Trophoblast cell (in vitro differentiated cells and primary cell): ENCODE measurements around the gene MEOX1.

Source experiments
- DNase-seq, 2 donors: peaks; one replicate each; pipeline ENCODE4 v3.0.0-alpha.2; 2016
- H2AFZ ChIP-seq: 2 replicates; pipeline ENCODE4 v1.6.1; 2013; ENCODE audit warnings: low read length, moderate library complexity, mild to moderate bottlenecking; ENCODE audit not compliant: insufficient read depth, poor library complexity
- H2AK5ac ChIP-seq: 2 replicates; pipeline ENCODE4 v1.6.1; 2013; ENCODE audit warnings: mild to moderate bottlenecking, low read length
- H2BK120ac ChIP-seq: 2 replicates; pipeline ENCODE4 v1.6.1; 2013; ENCODE audit warnings: low read length, mild to moderate bottlenecking, moderate library complexity; ENCODE audit not compliant: insufficient read depth, poor library complexity
- H2BK12ac ChIP-seq: 2 replicates; pipeline ENCODE4 v1.6.1; 2013; ENCODE audit warnings: mild to moderate bottlenecking, low read length, moderate library complexity
- H2BK5ac ChIP-seq: 2 replicates; pipeline ENCODE4 v1.6.1; 2013; ENCODE audit warnings: low read length, low read depth, moderate library complexity, mild to moderate bottlenecking; ENCODE audit not compliant: poor library complexity
- H3K14ac ChIP-seq: 2 replicates; pipeline ENCODE4 v1.6.1; 2013; ENCODE audit warnings: mild to moderate bottlenecking, low read length
- H3K18ac ChIP-seq: 2 replicates; pipeline ENCODE4 v1.6.1; 2013; ENCODE audit warnings: mild to moderate bottlenecking, low read length
- H3K23ac ChIP-seq: 2 replicates; pipeline ENCODE4 v1.6.1; 2013; ENCODE audit warnings: low read length
- H3K27ac ChIP-seq: 2 replicates; pipeline ENCODE4 v1.5.1; 2013; ENCODE audit warnings: low read depth, mild to moderate bottlenecking, inconsistent platforms, low read length, moderate library complexity
- H3K27me3 ChIP-seq: 2 replicates; pipeline ENCODE4 v1.6.1; 2013; ENCODE audit warnings: inconsistent platforms, mild to moderate bottlenecking, low read length, moderate library complexity; ENCODE audit not compliant: insufficient read depth
- H3K36me3 ChIP-seq, 2 experiments: 1 replicate in 1 of 2; 2 replicates in 1 of 2; pipeline ENCODE4 v1.6.1; 2013; ENCODE audit warnings: low read length in 2 of 2, mild to moderate bottlenecking in 2 of 2, moderate library complexity in 1 of 2; ENCODE audit not compliant: insufficient read depth in 2 of 2, control insufficient read depth in 1 of 2
- H3K4ac ChIP-seq: 2 replicates; pipeline ENCODE4 v1.6.1; 2013; ENCODE audit warnings: low read depth, mild to moderate bottlenecking, low read length, moderate library complexity
- H3K4me1 ChIP-seq, 2 experiments: 1 replicate in 1 of 2; 2 replicates in 1 of 2; pipeline ENCODE4 v1.6.1; 2013; ENCODE audit warnings: low read length in 2 of 2, mild to moderate bottlenecking in 2 of 2, moderate library complexity in 1 of 2; ENCODE audit not compliant: insufficient read depth in 2 of 2, control insufficient read depth in 1 of 2
- H3K4me2 ChIP-seq: 2 replicates; pipeline ENCODE4 v1.6.1; 2013; ENCODE audit warnings: inconsistent platforms, mild to moderate bottlenecking, low read length, moderate library complexity
- H3K4me3 ChIP-seq: 2 replicates; pipeline ENCODE4 v1.5.1; 2013; ENCODE audit warnings: mild to moderate bottlenecking, low read depth, low read length, inconsistent platforms
- H3K79me1 ChIP-seq: one replicate; pipeline ENCODE4 v1.6.1; 2013; ENCODE audit warnings: low read length
- H3K79me2 ChIP-seq: 2 replicates; pipeline ENCODE4 v1.6.1; 2013; ENCODE audit warnings: low read length, mild to moderate bottlenecking; ENCODE audit not compliant: control insufficient read depth, insufficient read depth, poor library complexity
- H3K9ac ChIP-seq: 2 replicates; pipeline ENCODE4 v1.6.1; 2013; ENCODE audit warnings: mild to moderate bottlenecking, low read length
- H3K9me3 ChIP-seq: 2 replicates; pipeline ENCODE4 v1.6.1; 2013; ENCODE audit warnings: low read depth, mild to moderate bottlenecking, control low read depth, inconsistent platforms, low read length; ENCODE audit not compliant: insufficient read depth
- H4K12ac ChIP-seq: 2 replicates; pipeline ENCODE4 v1.6.1; 2013; ENCODE audit warnings: low read depth, mild to moderate bottlenecking, low read length, moderate library complexity
- H4K8ac ChIP-seq: 2 replicates; pipeline ENCODE4 v1.6.1; 2013; ENCODE audit warnings: low read depth, mild to moderate bottlenecking, low read length, moderate library complexity
- H4K91ac ChIP-seq: one replicate; pipeline ENCODE4 v1.6.1; 2013; ENCODE audit warnings: low read depth, mild to moderate bottlenecking, low read length, moderate library complexity
- WGBS: extraction: QIAGEN DNeasy Blood & Tissue Kit; methylation state at CpG from one replicate; pipeline ENCODE4 v1.1.7; 2013; ENCODE audit warnings: missing lambda C conversion rate; ENCODE audit not compliant: insufficient read length, insufficient coverage; ENCODE audit errors: extremely low coverage; 5-methylcytosine and 5-hydroxymethylcytosine counted together

The MEOX1 gene

GRCh38 chr17:43694081-43694870 is 32.6 kb upstream of the MEOX1 start:
- H3K79me2 ChIP-seq: no peaks in the 10 kb centered on the region
- peak; percentile 80 to 93 for DNase-seq
- H2BK12ac ChIP-seq: no peak overlapping the region
- no peak overlapping the region for H4K8ac ChIP-seq
- no peak overlapping the region for H3K4me3 ChIP-seq
- H4K12ac ChIP-seq: no peak overlapping the region
- H2BK120ac ChIP-seq: no peak overlapping the region
- no peak overlapping the region for H3K18ac ChIP-seq
- no peak overlapping the region for H3K14ac ChIP-seq
- no peaks in the 10 kb centered on the region for H3K27me3 ChIP-seq
- H3K27ac ChIP-seq: no peak overlapping the region
- no peaks in the 10 kb centered on the region for H3K36me3 ChIP-seq
- no peak overlapping the region for H2AFZ ChIP-seq
- peaks cover 0 to 3% of the 10 kb centered on the region in 2 experiments for H3K4me1 ChIP-seq
- no peak overlapping the region for H3K4ac ChIP-seq
- H2AK5ac ChIP-seq: no peak overlapping the region
- H4K91ac ChIP-seq: no peak overlapping the region
- H3K4me2 ChIP-seq: no peak overlapping the region
- H3K79me1 ChIP-seq: no peaks in the 10 kb centered on the region
- H3K9ac ChIP-seq: no peak overlapping the region
- H3K23ac ChIP-seq: no peak overlapping the region
- peaks cover 2% of the 10 kb centered on the region for H3K9me3 ChIP-seq
- H2BK5ac ChIP-seq: no peak overlapping the region
- WGBS: no CpG with 5 or more reads among the region's 11 CpGs

GRCh38 chr17:43691317-43691693 is 29.6 kb upstream of the MEOX1 start:
- no peak overlapping the region for H2AFZ ChIP-seq
- no peak overlapping the region for H3K9ac ChIP-seq
- no peak overlapping the region for H2BK5ac ChIP-seq
- no peaks in the 10 kb centered on the region for H3K27me3 ChIP-seq
- no peak overlapping the region for H2BK120ac ChIP-seq
- H3K4me1 ChIP-seq: peaks cover 0 to 3% of the 10 kb centered on the region in 2 experiments
- H3K23ac ChIP-seq: no peak overlapping the region
- DNase-seq: no peak
- H3K4ac ChIP-seq: no peak overlapping the region
- no peaks in the 10 kb centered on the region for H3K79me1 ChIP-seq
- H3K79me2 ChIP-seq: no peaks in the 10 kb centered on the region
- no peak overlapping the region for H4K12ac ChIP-seq
- no peaks in the 10 kb centered on the region for H3K36me3 ChIP-seq
- no peaks in the 10 kb centered on the region for H3K9me3 ChIP-seq
- no peak overlapping the region for H3K18ac ChIP-seq
- H3K4me2 ChIP-seq: no peak overlapping the region
- no peak overlapping the region for H2BK12ac ChIP-seq
- no peak overlapping the region for H4K8ac ChIP-seq
- no peak overlapping the region for H3K4me3 ChIP-seq
- H3K27ac ChIP-seq: no peak overlapping the region
- no CpG with 5 or more reads among the region's 6 CpGs for WGBS
- H3K14ac ChIP-seq: no peak overlapping the region
- no peak overlapping the region for H4K91ac ChIP-seq
- H2AK5ac ChIP-seq: no peak overlapping the region

- no peaks in the 10 kb centered on the region for H3K36me3 ChIP-seq
- H2AK5ac ChIP-seq: no peak overlapping the region
- H2BK12ac ChIP-seq: no peak overlapping the region
- no peak for DNase-seq
- no CpG with 5 or more reads among the region's 9 CpGs for WGBS
- no peaks in the 10 kb centered on the region for H3K79me1 ChIP-seq
- no peak overlapping the region for H4K12ac ChIP-seq
- no peak overlapping the region for H3K4ac ChIP-seq
- H3K27ac ChIP-seq: no peak overlapping the region
- H3K14ac ChIP-seq: peak overlapping the region; percentile 15
- H3K18ac ChIP-seq: no peak overlapping the region
- H4K91ac ChIP-seq: no peak overlapping the region
- H2BK120ac ChIP-seq: no peak overlapping the region
- no peak overlapping the region for H2AFZ ChIP-seq
- no peak overlapping the region for H4K8ac ChIP-seq
- H2BK5ac ChIP-seq: no peak overlapping the region
- H3K9ac ChIP-seq: no peak overlapping the region
- no peak overlapping the region for H3K4me2 ChIP-seq
- peaks cover 0 to 3% of the 10 kb centered on the region in 2 experiments for H3K4me1 ChIP-seq
- H3K9me3 ChIP-seq: no peaks in the 10 kb centered on the region
- H3K23ac ChIP-seq: no peak overlapping the region
- H3K27me3 ChIP-seq: no peaks in the 10 kb centered on the region
- no peaks in the 10 kb centered on the region for H3K79me2 ChIP-seq
- H3K4me3 ChIP-seq: no peak overlapping the region
Measured at GRCh38 chr17:43690624-43691316, 29.0 kb upstream of the MEOX1 start.

GRCh38 chr17:43689814-43690213 is 28.1 kb upstream of the MEOX1 start:
- no peak overlapping the region for H3K4me3 ChIP-seq
- no peaks in the 10 kb centered on the region for H3K79me2 ChIP-seq
- no peak overlapping the region for H3K9ac ChIP-seq
- DNase-seq: no peak
- no peak overlapping the region for H2BK120ac ChIP-seq
- H3K4me2 ChIP-seq: no peak overlapping the region
- H4K91ac ChIP-seq: no peak overlapping the region
- H3K79me1 ChIP-seq: no peaks in the 10 kb centered on the region
- no peaks in the 10 kb centered on the region for H3K27me3 ChIP-seq
- no peak overlapping the region for H3K27ac ChIP-seq
- no peaks in the 10 kb centered on the region for H3K9me3 ChIP-seq
- H4K8ac ChIP-seq: no peak overlapping the region
- no peak overlapping the region for H2AFZ ChIP-seq
- no peak overlapping the region for H4K12ac ChIP-seq
- whole genome bisulfite sequencing: no CpG with 5 or more reads among the region's 6 CpGs
- H3K23ac ChIP-seq: no peak overlapping the region
- H2BK12ac ChIP-seq: no peak overlapping the region
- H3K4me1 ChIP-seq: peaks cover 0 to 3% of the 10 kb centered on the region in 2 experiments
- no peak overlapping the region for H3K4ac ChIP-seq
- H3K36me3 ChIP-seq: no peaks in the 10 kb centered on the region
- H2AK5ac ChIP-seq: no peak overlapping the region
- H3K18ac ChIP-seq: no peak overlapping the region
- H3K14ac ChIP-seq: no peak overlapping the region
- H2BK5ac ChIP-seq: no peak overlapping the region
